Osteoblast (primary cell): ENCODE measurements around the gene WDR93. TPM values are rescaled to one million over a fixed set of nuclear protein-coding genes. Genes with fewer than 3 reads are reported as not detected.

Experiments
- DNase-seq: peaks from one replicate; pipeline ENCODE4 v3.0.0; 2011; ENCODE audit warnings: low spot score, mixed read lengths; ENCODE audit not compliant: insufficient read length; ENCODE audit errors: missing footprints
- H2AFZ ChIP-seq: 2 replicates; pipeline ENCODE4 v1.6.0; 2011; ENCODE audit warnings: mild to moderate bottlenecking, low read length
- H3K27ac ChIP-seq: 2 replicates; pipeline ENCODE4 v1.5.1; 2011; ENCODE audit warnings: mild to moderate bottlenecking, low read depth, low read length, moderate library complexity
- H3K27me3 ChIP-seq: 2 replicates; pipeline ENCODE4 v1.6.0; 2012; ENCODE audit warnings: mild to moderate bottlenecking, control low read depth, inconsistent platforms, low read length, moderate library complexity; ENCODE audit not compliant: insufficient read depth
- H3K36me3 ChIP-seq: 2 replicates; pipeline ENCODE4 v1.5.1; 2011; ENCODE audit warnings: mild to moderate bottlenecking, low read length, control low read depth, moderate library complexity; ENCODE audit not compliant: insufficient read depth
- H3K4me1 ChIP-seq: 2 replicates; pipeline ENCODE4 v1.5.1; 2011; ENCODE audit warnings: mild to moderate bottlenecking, low read length, control low read depth, moderate library complexity; ENCODE audit not compliant: insufficient read depth
- H3K4me2 ChIP-seq: 2 replicates; pipeline ENCODE4 v1.6.0; 2011; ENCODE audit warnings: mild to moderate bottlenecking, low read length; ENCODE audit not compliant: insufficient read depth
- H3K4me3 ChIP-seq: fragments of 200-600 bp; sonication (generic); 3 replicates; pipeline ENCODE4 v1.5.1; 2012; ENCODE audit warnings: mild to moderate bottlenecking, low read length, inconsistent platforms; ENCODE audit not compliant: insufficient read depth
- H3K79me2 ChIP-seq: 2 replicates; pipeline ENCODE4 v1.6.0; 2012; ENCODE audit warnings: mild to moderate bottlenecking, low read length, control low read depth, inconsistent platforms; ENCODE audit not compliant: insufficient read depth
- H3K9me3 ChIP-seq: 2 replicates; pipeline ENCODE4 v1.5.1; 2011; ENCODE audit warnings: low read depth, low read length, control low read depth
- H4K20me1 ChIP-seq: 2 replicates; pipeline ENCODE4 v1.6.0; 2012; ENCODE audit warnings: mild to moderate bottlenecking, low read length, control low read depth; ENCODE audit not compliant: insufficient read depth
- CTCF ChIP-seq: IDR thresholded peaks from 2 replicates; pipeline ENCODE4 v1.5.1; 2011; ENCODE audit warnings: mild to moderate bottlenecking, low read depth, low read length, moderate library complexity; ENCODE audit errors: extremely low read depth
- total RNA-seq: library from RNA; depleted of rRNA; stranded (reverse); fragments of >200 nt; gene quantifications from 2 replicates; pipeline ENCODE4 v1.2.3, GENCODE V29; 2012

The WDR93 gene
- total RNA-seq, 1 donor = 0.36 TPM

- peak overlapping the region; percentile 63 for H3K4me3 ChIP-seq
- H3K27ac ChIP-seq = peak overlapping the region; percentile 45
- peak overlapping the region; percentile 84 for H2AFZ ChIP-seq
- H3K4me1 ChIP-seq = peaks cover 27% of the 10 kb centered on the region
- H3K79me2 ChIP-seq = no peaks in the 10 kb centered on the region
- H3K36me3 ChIP-seq = no peaks in the 10 kb centered on the region
- TF ChIP-seq CTCF = no peak
- peak overlapping the region; percentile 79 for H3K4me2 ChIP-seq
- no peaks in the 10 kb centered on the region for H3K27me3 ChIP-seq
- peak; percentile 77 for DNase-seq
- no peaks in the 10 kb centered on the region for H4K20me1 ChIP-seq
- H3K9me3 ChIP-seq = no peaks in the 10 kb centered on the region
These were observed 24.3 kb upstream of the WDR93 start for GRCh38 chr15:89666184-89666857.

DNA sequence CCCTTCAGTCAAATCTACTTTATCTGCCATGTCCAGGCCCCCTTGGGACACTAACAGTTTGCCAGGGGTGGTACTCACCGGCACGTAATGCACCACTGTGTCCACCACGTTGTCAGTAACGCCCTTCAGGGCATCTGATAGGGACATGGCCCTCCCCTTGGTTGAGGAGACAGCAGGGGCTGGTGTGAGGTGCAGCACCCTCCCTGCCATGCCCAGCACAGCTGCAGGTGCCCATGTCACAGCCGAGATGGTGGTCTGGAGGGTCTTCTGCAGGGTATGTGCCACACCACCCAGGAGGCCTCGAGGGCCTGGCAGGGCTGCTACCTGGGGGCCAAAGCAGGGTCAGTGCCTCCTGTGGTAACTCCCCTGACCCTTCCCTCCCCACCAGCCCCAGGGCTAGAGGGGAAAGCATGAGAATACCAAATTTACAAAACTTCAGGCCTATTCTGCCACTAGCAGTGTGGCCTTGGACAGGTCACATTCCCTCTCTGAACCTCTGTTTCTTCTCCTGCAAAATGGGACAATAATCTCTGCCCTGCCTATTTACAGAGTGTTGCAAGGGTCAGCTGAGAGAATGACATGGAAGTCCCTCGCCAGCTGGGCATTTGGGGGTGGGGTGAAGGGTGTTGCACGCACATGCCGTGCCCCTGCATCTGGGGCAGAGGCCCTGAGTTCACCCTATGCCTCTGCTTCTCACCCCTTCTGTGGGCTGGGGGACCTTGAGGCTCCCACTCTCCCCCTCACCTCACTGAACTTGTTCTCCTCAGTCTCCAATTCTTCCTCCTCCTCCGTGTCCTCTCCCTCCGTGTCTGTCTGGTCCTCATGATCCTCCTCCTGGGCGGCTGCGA is 23.5 kb upstream of the WDR93 start:
- TF ChIP-seq CTCF = no peak
- peak; percentile 56 for DNase-seq
- H3K27ac ChIP-seq = no peak overlapping the region
- no peak overlapping the region for H3K4me2 ChIP-seq
- no peaks in the 10 kb centered on the region for H4K20me1 ChIP-seq
- H3K9me3 ChIP-seq = no peaks in the 10 kb centered on the region
- H3K36me3 ChIP-seq = no peaks in the 10 kb centered on the region
- H2AFZ ChIP-seq = no peak overlapping the region
- H3K4me3 ChIP-seq = no peak overlapping the region
- no peaks in the 10 kb centered on the region for H3K27me3 ChIP-seq
- no peaks in the 10 kb centered on the region for H3K79me2 ChIP-seq
- peaks cover 25% of the 10 kb centered on the region for H3K4me1 ChIP-seq

DNA sequence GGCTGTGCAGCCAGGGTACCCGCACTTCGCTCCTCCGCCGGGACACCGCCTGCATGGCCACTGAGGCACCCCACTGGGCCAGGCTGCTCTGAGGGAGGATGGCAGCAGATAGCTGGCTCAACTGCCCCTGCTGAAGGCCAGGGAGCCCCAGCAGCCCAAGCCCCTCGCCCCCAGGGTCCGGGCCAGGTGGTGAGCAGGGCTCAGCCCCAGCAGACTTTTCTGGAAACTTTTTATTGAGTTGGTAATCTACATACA is 23.0 kb upstream of the WDR93 start:
- H3K4me1 ChIP-seq = peaks cover 19% of the 10 kb centered on the region
- no peak for TF ChIP-seq CTCF
- no peak for DNase-seq
- no peaks in the 10 kb centered on the region for H3K27me3 ChIP-seq
- no peaks in the 10 kb centered on the region for H4K20me1 ChIP-seq
- H3K79me2 ChIP-seq = no peaks in the 10 kb centered on the region
- no peaks in the 10 kb centered on the region for H3K36me3 ChIP-seq
- H3K4me2 ChIP-seq = no peak overlapping the region
- H3K9me3 ChIP-seq = no peaks in the 10 kb centered on the region
- no peak overlapping the region for H3K27ac ChIP-seq
- H2AFZ ChIP-seq = no peak overlapping the region
- no peak overlapping the region for H3K4me3 ChIP-seq

DNA sequence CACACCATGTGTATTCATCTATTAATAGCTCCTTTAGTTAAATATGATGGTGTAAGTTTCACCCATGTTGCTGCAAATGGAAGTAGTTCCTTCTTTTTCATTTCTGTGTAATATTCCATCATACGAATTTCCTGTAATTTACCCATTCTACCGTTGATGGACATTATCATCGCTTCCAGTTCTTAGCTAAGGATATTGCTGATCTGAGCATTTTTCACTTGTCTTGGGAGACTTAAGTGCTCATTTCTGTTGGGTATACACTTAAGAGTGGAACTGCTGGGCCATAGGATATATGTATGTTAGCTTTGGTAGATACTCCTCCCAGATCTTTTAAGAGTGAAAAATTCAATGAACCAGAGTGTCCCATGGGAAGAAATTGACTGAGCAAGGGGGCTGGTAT is 22.4 kb upstream of the WDR93 start:
- Histone ChIP-seq H2AFZ (no peak overlapping the region), H3K4me3 (no peak overlapping the region), H3K79me2 (no peaks in the 10 kb centered on the region), H3K9me3 (no peaks in the 10 kb centered on the region), H3K36me3 (no peaks in the 10 kb centered on the region), H3K4me1 (peaks cover 14% of the 10 kb centered on the region), H4K20me1 (no peaks in the 10 kb centered on the region), H3K27ac (no peak overlapping the region), H3K4me2 (no peak overlapping the region), H3K27me3 (no peaks in the 10 kb centered on the region)
- TF ChIP-seq CTCF = no peak
- DNase-seq = no peak
